Left lung (tissue), 10 donors: ENCODE results near the gene MAU2. TPM values are rescaled to one million over a fixed set of nuclear protein-coding genes. Genes with fewer than 3 reads are reported as not detected.

ENCODE experiments used
- ATAC-seq: fragments of 200-7000 bp; cut with Tn5 transposase; one replicate; pipeline ENCODE4 v1.9.1; 2020; ENCODE audit warnings: moderate library complexity
- DNase-seq, 4 donors: peaks; one replicate each; pipeline ENCODE4 v3.0.0-alpha.2; 2013 to 2020
- H3K27ac ChIP-seq, 2 donors: fragments of 200-600 bp; sonication (generic) in 1 of 2; one replicate each; pipeline versions ENCODE4 v1.5.0 to v1.8.0; 2020 to 2021
- H3K27me3 ChIP-seq, 2 donors: fragments of 200-600 bp; sonication (generic) in 1 of 2; one replicate each; pipeline versions ENCODE4 v1.5.0 to v1.8.0; 2020 to 2021
- H3K36me3 ChIP-seq, 2 donors: fragments of 200-600 bp; sonication (generic) in 1 of 2; one replicate each; pipeline versions ENCODE4 v1.5.0 to v1.8.0; 2020 to 2021
- H3K4me1 ChIP-seq, 2 donors: fragments of 200-600 bp; one replicate each; pipeline ENCODE4 v1.8.0; 2021
- H3K4me3 ChIP-seq, 2 donors: fragments of 200-600 bp; sonication (generic) in 1 of 2; one replicate each; pipeline versions ENCODE4 v1.5.0 to v1.8.0; 2020 to 2021; ENCODE audit warnings: mild to moderate bottlenecking in 1 of 2
- H3K9me3 ChIP-seq, 2 donors: fragments of 200-600 bp; sonication (generic) in 1 of 2; one replicate each; pipeline versions ENCODE4 v1.5.0 to v1.8.0; 2020 to 2021
- intact Hi-C, 2 donors: fragments of 100-400 bp; cut with DNase I; formaldehyde crosslinking; loops; one replicate each; pipeline versions ENCODE4 v1.11.2 to v1.14.2; 2022
- polyA plus RNA-seq, 6 donors: library from polyadenylated mRNA; unstranded; fragments of 120-200 nt; gene quantifications; one replicate each; pipeline ENCODE4 v1.2.1, GENCODE V29; 2013; ENCODE audit not compliant: insufficient read length in 6 of 6
- total RNA-seq, 2 donors: library from RNA; stranded (reverse); fragmentation: NEBNext Ultra II Directional; extraction: Animal tissue kit (Norgen Biotek cat#: 25700); gene quantifications; one replicate each; pipeline ENCODE4 v1.2.1, GENCODE V29; 2021
- TF ChIP-seq, protein P1 (sequence below), 2 donors: fragments of 200-600 bp; sonication (generic) in 1 of 2; IDR thresholded peaks; one replicate each; pipeline versions ENCODE4 v1.5.0 to v1.8.0; 2021; ENCODE audit warnings: antibody characterized with exemption in 2 of 2
- donor health status: DM: no; HTN: yes; CAD: no.
- donor health status: DM: no; HTN: no; CAD: no.

MAU2 gene
- total and polyA plus RNA-seq, 8 donors: 46.7 to 80.3 (median 65.3) TPM

- no peaks in the 10 kb centered on the region for H3K4me1 ChIP-seq
- no peak overlapping the region for H3K4me3 ChIP-seq
- TF ChIP-seq, protein P1, sequence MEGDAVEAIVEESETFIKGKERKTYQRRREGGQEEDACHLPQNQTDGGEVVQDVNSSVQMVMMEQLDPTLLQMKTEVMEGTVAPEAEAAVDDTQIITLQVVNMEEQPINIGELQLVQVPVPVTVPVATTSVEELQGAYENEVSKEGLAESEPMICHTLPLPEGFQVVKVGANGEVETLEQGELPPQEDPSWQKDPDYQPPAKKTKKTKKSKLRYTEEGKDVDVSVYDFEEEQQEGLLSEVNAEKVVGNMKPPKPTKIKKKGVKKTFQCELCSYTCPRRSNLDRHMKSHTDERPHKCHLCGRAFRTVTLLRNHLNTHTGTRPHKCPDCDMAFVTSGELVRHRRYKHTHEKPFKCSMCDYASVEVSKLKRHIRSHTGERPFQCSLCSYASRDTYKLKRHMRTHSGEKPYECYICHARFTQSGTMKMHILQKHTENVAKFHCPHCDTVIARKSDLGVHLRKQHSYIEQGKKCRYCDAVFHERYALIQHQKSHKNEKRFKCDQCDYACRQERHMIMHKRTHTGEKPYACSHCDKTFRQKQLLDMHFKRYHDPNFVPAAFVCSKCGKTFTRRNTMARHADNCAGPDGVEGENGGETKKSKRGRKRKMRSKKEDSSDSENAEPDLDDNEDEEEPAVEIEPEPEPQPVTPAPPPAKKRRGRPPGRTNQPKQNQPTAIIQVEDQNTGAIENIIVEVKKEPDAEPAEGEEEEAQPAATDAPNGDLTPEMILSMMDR (IDR thresholded peaks at IDR 0.05): no peak
- ATAC-seq (no peak), DNase-seq (no peak)
- peaks cover 0 to 100% of the 10 kb centered on the region in 2 donors for H3K36me3 ChIP-seq
- peaks cover 0 to under 1% of the 10 kb centered on the region in 2 donors for H3K27me3 ChIP-seq
- intact Hi-C loops: no loop called here
- no peak overlapping the region for H3K27ac ChIP-seq
- no peaks in the 10 kb centered on the region for H3K9me3 ChIP-seq
These were observed 40.8 kb upstream of the MAU2 start for GRCh38 chr19:19279853-19280252.

GRCh38 chr19:19280561-19280960 is 40.1 kb upstream of the MAU2 start:
- ATAC-seq: no peak
- Histone ChIP-seq H3K27ac (no peak overlapping the region), H3K27me3 (no peaks in the 10 kb centered on the region), H3K9me3 (no peaks in the 10 kb centered on the region), H3K36me3 (peaks cover 0 to 100% of the 10 kb centered on the region in 2 donors), H3K4me3 (no peak overlapping the region), H3K4me1 (no peaks in the 10 kb centered on the region)
- intact Hi-C loops: no loop called here
- TF ChIP-seq, protein P1 (IDR thresholded peaks at IDR 0.05): no peak
- DNase-seq: peak in 1 of 4 donors; percentile 19

- Histone ChIP-seq H3K36me3 (peaks cover 0 to 99% of the 10 kb centered on the region in 2 donors), H3K27me3 (no peaks in the 10 kb centered on the region), H3K4me1 (no peaks in the 10 kb centered on the region), H3K27ac (no peak overlapping the region), H3K9me3 (no peaks in the 10 kb centered on the region), H3K4me3 (no peak overlapping the region)
- DNase-seq: no peak
- TF ChIP-seq, protein P1 (IDR thresholded peaks at IDR 0.05): no peak
- no peak for ATAC-seq
- intact Hi-C loops: no loop called here
These were observed 34.9 kb upstream of the MAU2 start for GRCh38 chr19:19285686-19286085.

DNA sequence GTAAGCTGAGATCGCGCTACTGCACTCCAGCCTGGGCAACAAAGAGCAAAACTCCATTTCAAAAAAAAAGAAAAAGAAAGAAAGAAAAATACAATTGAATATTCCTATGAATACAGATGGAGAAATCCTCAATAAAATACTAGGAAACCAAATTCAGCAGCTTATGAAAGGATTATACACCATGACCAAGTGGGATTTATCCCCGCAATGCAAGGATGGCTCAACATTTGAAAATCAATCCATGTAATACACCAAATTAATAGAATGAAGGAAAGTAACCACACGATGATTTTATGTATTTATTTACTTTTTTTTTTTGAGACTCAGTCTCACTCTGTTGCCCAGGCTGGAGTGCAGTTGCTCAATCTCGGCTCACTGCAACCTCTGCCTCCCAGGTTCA is 28.0 kb upstream of the MAU2 start:
- Histone ChIP-seq H3K27ac (no peak overlapping the region), H3K4me3 (no peak overlapping the region), H3K36me3 (peaks cover 0 to 98% of the 10 kb centered on the region in 2 donors), H3K9me3 (peaks cover 0 to 6% of the 10 kb centered on the region in 2 donors), H3K4me1 (no peaks in the 10 kb centered on the region), H3K27me3 (no peaks in the 10 kb centered on the region)
- TF ChIP-seq, protein P1 (IDR thresholded peaks at IDR 0.05): no peak
- intact Hi-C loops: no loop called here
- ATAC-seq: no peak
- no peak for DNase-seq

DNA sequence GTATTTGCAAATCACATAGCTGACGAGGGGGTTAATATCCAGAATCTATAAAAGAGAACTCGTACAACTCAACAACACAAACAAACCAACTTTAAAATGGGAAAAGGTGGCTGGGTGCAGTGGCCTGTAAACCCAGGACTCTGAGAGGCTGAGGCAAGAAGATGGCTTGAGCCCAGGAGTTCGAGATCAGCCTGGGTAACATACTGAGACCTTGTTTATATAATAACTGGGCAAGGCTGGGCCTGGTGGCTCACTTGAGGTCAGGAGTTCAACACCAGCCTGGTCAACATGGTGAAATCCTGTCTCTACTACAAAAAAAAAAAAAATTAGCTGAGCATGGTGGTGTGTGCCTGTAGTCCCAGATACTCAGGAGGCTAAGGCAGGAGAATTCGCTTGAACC is 25.7 kb upstream of the MAU2 start:
- no peak overlapping the region for H3K4me3 ChIP-seq
- no peaks in the 10 kb centered on the region for H3K4me1 ChIP-seq
- ATAC-seq: no peak
- H3K27ac ChIP-seq: no peak overlapping the region
- TF ChIP-seq, protein P1 (IDR thresholded peaks at IDR 0.05): no peak
- DNase-seq: no peak
- peaks cover 0 to 93% of the 10 kb centered on the region in 2 donors for H3K36me3 ChIP-seq
- intact Hi-C loops: no loop called here
- no peaks in the 10 kb centered on the region for H3K27me3 ChIP-seq
- peaks cover 0 to 6% of the 10 kb centered on the region in 2 donors for H3K9me3 ChIP-seq
